KBM-7 (cell line): ENCODE measurements around the gene INSL3.

Source experiments
- DNase-seq: peaks from one replicate; pipeline ENCODE4 v3.0.0-alpha.2; 2015
- in situ Hi-C: fragments of 300-500 bp; cut with MboI; formaldehyde crosslinking; loops from 2 replicates; pipeline ENCODE4 v1.14.3; 2020; ENCODE audit warnings: low sequenced_read_pairs, low pct_unique_long_range_greater_than_20kb, mixed read lengths

The INSL3 gene

DNA sequence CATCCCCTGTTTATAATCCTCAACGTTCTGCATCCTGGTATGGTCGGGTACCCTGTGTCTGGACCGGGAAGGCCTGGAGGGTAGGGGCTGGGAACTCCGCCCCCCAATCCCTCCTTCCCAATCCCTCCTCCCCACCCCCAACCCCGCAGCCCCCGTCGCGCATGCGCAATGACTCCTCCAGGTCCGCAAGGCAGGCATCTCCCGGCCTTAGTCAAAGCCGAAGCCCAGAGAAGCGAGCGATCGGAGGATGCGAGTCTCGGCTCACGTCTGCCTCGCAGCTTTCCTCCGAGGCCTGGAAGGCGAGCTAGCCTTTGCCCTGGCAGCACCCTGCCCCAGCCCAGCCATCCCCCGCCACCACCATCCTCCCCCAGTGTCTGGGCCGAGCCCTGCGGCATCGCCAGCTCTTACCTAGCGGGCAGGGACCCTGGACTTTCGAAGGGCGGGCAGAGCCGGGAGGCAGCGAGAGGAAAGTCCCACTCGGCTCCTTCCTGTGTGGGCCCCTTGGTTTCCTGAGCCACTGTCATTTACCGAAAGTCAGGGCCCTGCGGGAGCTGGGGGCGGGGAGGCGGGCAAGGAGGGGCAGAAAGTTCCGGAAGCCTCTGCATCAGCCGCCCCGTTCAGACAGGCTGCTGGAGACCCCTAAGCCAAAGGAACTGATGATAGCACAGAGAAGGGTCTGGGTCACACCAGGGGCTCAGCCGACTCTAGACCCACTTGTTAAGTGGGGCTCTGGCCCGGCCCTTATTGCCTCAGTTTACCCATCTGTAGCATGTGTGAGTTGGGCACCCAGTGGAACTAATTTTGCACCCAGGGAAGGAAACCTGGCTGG is 26.4 kb upstream of the INSL3 start, which contains the start of gene JAK3:
Gene JAK3 (minus strand): TSS at position 445 of the 829 bp plus-strand sequence. CDS start 3,565 bp downstream, outside the sequence.
- peak; percentile 62 for DNase-seq
- in situ Hi-C loops = no loop called here

DNA sequence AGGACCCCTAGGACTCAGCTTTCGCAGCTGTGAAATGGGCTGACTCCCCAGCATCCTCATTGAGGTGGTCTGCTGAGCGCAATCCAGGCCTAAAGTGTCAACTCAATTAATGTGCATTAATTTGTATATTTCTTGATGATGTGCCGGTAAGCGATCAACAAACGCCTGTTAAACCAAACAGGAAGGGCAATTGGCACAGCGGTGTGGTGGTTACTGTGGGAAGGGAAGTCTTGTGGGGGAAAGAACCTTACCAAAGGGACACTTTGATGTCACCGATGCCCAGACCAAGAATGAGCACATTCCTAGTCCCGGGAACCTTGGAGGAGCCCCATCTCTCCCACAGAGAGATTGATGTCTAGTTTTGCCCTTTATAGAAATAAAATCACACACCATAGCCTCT is 24.8 kb upstream of the INSL3 start:
- in situ Hi-C loops = no loop called here
- DNase-seq = no peak

DNA sequence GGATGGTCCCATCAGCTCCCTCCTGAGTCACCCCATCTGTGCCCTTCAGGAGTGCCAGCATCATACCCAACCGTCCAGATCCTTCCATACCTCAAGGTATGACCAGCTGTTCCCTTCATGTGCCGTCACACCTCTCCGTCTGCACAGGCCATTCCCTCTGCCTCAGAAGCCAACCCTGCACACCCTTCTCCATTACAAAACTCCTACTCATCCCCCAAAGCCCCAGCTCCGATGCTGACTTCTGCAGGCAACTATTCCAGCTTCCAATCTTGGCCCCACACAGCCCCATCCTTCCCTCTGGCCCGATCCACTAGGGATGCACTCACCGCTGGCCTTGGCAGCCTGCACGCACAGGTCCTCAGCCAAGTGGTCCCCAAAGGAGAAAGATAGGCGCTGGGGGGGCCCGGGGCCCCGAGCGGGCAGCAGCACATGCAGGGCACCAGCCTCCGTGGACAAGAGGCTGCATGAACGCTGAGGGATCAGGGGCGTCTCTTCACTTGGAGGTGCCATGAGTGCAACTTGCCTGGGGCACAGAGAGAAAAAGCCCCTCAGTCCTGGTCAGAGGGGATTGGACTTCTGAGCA is 22.7 kb upstream of the INSL3 start:
- no peak for DNase-seq
- in situ Hi-C loops = no loop called here

DNA sequence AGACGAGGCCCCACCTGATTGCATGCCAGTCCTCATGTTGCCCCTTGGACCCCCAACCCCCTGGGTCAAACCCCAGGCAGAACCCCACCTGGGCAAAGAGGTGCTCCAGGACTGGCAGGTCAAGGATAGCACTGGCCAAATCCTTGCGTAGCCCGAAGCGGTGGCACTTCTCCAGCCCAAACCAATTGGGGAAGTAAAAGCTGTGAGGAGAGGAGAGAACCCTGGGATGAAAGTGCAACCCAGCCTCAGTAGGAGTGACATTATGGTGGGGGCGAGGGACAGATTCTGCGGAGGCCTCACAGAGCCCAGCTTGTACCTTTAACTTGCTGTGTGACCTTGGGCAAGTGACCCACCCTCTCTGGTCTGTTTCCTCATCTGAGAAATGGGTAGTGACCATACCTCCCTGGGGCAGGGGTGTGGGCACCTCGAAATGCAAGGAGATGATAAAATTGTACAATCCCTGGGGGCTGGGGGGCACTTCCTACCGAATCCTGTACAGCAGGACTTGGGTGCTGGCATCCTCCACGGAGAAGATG is 22.0 kb upstream of the INSL3 start:
- DNase-seq = no peak
- in situ Hi-C loops = no loop called here

DNA sequence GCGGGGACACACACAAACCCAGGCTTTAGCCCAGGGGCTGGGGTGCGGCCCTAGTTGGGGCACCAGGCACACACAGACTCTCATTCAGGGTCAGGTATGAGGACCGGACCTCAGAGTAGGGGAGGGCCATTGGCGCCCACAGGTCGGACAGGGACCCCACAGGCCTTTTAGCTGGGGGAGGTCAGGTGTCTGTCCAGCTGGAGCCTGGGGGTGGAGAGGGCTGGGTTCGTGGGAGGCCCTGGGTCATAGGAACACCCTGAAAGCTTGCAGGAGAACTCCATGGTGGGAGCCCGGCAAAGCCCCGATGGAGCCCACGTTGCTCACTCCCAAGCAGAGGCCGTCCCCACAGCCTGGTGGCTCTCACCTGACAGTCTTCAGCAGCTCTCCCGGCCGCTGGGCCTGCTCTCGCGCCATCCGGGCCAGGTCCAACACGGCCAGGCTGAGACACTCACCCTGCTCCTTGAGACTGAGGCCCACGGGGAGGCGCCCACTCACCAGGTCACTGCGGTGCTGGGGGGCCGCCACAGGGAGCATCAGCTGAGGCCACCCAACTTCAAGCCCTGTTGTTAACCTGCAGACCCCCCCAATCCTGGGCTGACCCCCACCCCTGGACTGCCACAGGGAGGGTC is 21.5 kb upstream of the INSL3 start:
- in situ Hi-C loops = no loop called here
- no peak for DNase-seq

GRCh38 chr19:17841810-17842662 is 20.7 kb upstream of the INSL3 start:
- in situ Hi-C loops = no loop called here
- no peak for DNase-seq

- in situ Hi-C loops = no loop called here
- DNase-seq = no peak
Measured at GRCh38 chr19:17841371-17841809, 20.1 kb upstream of the INSL3 start.

- no peak for DNase-seq
- in situ Hi-C loops = no loop called here
Measured at GRCh38 chr19:17840019-17840418, 18.7 kb upstream of the INSL3 start.

DNA sequence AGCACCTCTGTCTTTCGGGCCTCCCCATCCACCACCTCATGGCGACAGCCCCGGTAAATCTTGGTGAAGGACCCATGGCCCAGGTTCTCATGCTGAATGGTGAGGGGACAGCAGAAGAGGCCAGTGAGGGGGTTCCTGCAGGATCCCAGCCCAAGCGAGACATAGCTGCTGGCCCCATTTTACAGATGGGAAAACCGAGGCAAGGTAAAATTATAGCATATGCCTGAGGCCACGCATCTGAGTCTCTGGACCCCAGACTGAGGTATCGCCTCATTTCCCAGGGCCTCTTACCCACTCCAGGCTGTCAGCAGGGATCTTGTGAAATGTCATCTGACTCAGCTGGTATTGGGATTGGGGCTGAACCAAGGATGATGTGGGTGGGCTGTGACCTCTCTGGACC is 16.7 kb upstream of the INSL3 start:
- in situ Hi-C loops = no loop called here
- DNase-seq = no peak

GRCh38 chr19:17836530-17836929 is 15.2 kb upstream of the INSL3 start:
- in situ Hi-C loops = no loop called here
- DNase-seq = no peak

- in situ Hi-C loops = no loop called here
- no peak for DNase-seq
Measured at GRCh38 chr19:17835182-17836006, 14.1 kb upstream of the INSL3 start.

DNA sequence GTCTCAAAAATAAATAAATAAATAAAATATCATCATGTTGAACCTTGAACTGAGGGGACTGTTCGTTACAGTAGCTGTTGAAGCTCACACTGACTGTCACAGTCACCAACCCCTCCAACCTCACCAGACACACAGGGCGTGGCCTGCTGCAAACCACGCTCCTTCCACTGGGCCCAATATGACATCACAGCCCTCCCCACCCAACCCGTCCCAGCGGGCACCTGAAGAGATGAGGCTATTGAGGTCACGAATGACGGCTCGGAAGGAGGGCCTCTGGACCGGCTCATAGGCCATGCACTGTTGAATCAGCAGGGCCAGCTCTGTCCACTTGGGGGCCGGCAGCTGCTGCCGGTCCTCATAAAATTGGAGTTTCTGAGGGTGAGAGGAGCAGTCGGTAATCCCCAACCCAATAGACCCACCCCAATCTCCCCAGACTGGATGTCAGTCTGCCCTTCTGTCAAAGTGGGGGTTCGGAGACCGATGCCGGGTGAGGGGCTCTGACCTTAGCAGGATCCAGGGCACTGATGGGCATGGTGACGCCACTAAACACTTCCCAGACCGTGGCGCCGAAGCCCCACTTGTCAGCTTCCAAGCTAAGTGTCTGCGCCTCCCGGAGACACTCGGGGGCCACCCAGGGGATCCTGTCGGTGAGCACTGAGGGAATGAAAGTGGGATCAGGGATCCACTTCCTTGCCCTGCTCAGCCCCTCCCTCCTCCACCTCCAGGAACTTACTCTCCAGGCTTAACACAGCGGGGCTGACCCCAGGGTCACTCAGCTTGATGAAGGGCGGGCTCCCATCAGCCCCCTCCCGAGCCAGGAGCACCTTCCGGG is 13.2 kb upstream of the INSL3 start:
- in situ Hi-C loops = no loop called here
- no peak for DNase-seq

DNA sequence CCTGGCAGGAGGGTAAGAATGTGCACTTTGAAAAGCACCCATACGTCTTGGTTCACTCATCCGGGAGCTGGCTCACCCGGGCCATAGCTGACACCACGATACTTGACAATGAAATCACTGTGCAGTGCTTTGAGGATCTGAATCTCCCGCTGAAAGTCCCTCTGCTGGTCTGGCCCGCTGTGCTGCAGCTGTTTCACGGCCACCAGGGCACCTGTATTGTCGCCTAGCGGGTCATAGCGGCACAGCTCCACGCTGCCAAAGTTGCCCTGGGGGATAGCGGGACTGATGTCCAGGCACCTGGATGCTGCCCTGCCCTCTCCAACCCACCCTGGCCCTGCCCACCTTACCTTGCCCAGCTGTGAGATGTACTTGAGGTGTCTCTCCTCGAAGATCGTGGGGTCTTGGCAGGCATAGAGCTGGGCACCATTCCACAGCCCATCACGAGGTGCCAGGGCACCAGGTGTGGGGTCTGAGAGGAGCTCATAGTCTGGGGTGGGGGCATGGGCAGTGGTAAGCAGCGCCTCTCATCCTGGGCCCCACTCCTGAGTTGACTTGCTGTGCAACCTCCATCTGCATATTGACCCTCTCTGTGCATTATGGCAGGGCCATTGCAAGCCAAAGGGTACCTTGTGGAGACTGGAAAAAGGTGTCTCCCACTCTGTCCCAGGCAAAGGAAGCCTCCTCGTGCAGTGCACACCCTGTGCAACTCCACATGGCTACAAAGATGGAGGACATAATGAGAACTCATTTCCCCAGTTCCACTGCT is 11.3 kb upstream of the INSL3 start:
- no peak for DNase-seq
- in situ Hi-C loops = no loop called here

DNA sequence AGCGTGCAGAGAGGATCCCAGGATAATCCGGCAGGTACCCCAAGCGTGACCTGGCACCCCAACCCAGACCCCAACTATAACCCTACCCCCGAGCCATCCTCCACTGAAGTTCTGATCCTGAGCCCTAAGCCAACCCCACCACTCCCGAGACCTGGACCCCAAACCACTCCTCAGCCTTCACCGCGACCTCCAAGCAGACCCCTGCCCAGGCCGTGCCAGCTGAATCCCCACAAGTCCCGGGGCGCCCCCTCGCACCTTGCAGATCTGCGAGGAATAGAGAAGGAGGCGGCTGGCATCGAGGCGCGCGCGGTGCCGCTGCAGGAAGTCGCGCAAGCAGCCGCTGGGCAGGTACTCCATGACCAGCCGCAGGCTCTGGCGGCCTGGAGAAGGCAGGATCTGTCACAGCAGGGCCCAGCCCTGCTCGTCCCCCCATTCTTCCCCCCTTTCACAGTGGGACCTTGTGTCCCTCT is 10.1 kb upstream of the INSL3 start:
- no peak for DNase-seq
- in situ Hi-C loops = no loop called here

DNA sequence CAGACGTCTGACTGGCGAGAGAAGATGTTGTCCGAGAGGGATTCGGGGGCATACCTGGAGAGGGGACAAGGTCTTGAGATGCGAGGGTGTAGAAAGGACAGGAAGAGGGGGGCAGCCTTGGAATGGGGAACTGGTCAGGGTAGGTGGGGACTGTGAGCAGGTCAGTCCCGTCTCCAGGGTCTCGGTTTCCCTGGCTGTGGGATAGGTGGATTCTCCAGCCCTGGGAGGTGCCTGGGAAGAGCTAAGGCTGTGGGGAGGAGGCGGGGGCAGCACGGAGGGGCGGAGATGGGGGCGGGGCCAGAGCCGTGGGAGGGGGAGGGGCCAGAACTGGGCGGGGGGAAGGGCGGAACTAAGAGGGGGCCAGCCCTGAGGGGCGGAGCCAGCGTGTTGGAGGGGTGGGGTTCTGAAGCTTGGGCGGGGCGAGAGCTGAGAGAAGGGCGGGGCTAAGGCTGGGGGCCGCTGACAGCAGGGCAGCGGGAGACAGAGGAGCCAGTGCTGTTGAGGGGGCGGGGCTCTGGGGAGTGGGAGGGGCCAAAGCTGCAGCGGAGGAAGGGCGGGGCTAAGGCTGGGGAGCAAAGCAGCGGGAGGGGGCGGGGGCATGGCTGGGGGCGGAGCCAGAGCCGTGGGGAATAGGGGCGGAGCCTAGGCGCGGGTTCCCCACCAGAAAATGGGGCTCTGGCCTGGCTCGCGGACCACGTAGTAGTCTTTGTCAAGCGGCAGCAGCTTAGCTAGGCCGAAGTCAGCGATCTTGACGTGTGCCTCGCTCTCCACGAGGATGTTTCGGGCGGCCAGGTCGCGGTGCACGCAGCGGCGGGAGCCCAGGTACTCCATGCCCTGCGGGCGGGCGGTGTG is 9.5 kb upstream of the INSL3 start:
- in situ Hi-C loops = no loop called here
- no peak for DNase-seq
